Activated CD4-positive, CD25-positive, alpha-beta regulatory T cell treated with anti-CD3 and anti-CD28 coated beads, Interleukin-2, amount 50 U/mL, for 24 hours (primary cell): ENCODE measurements around the gene ATP12A.

ENCODE experiments used
- ATAC-seq, 2 donors: fragments of 150-1000 bp; cut with Tn5 transposase; one replicate each; pipeline ENCODE4 v1.10.0; 2021; ENCODE audit warnings: mild to moderate bottlenecking in 1 of 2, moderate library complexity in 1 of 2

The ATP12A gene

GRCh38 chr13:24680258-24680920, at the start of gene ATP12A:
TSS of gene ATP12A (plus strand) at chr13:24680408. CDS start at chr13:24680744, 336 bp downstream.
- peak; percentile 37 to 58 for ATAC-seq

- ATAC-seq: peak in 1 of 2 donors; percentile 6
Observed at GRCh38 chr13:24630851-24631620, 49.2 kb upstream of the ATP12A start.

GRCh38 chr13:24631922-24632321, 48.3 kb upstream of the ATP12A start:
- ATAC-seq: no peak

GRCh38 chr13:24632382-24633121, 47.7 kb upstream of the ATP12A start:
- no peak for ATAC-seq

GRCh38 chr13:24636776-24637175, 43.4 kb upstream of the ATP12A start:
- no peak for ATAC-seq

- no peak for ATAC-seq
Observed at GRCh38 chr13:24638096-24638495, 42.1 kb upstream of the ATP12A start.

- ATAC-seq: no peak
Observed at GRCh38 chr13:24640752-24641151, 39.5 kb upstream of the ATP12A start.

- peak in 1 of 2 donors; percentile 49 for ATAC-seq
Observed at GRCh38 chr13:24642219-24642618, 38.0 kb upstream of the ATP12A start.

- ATAC-seq: no peak
Observed at GRCh38 chr13:24644036-24644435, 36.2 kb upstream of the ATP12A start.

GRCh38 chr13:24648271-24648670, 31.9 kb upstream of the ATP12A start:
- no peak for ATAC-seq

GRCh38 chr13:24648983-24649687, 31.1 kb upstream of the ATP12A start:
- ATAC-seq: peak; percentile 81 to 97

GRCh38 chr13:24649688-24650043, 30.5 kb upstream of the ATP12A start:
- ATAC-seq: peak in 1 of 2 donors; percentile 15

GRCh38 chr13:24650161-24650560, 30.0 kb upstream of the ATP12A start:
- no peak for ATAC-seq

- ATAC-seq: no peak
Observed at GRCh38 chr13:24651718-24652345, 28.4 kb upstream of the ATP12A start.

- ATAC-seq: no peak
Observed at GRCh38 chr13:24652359-24652758, 27.8 kb upstream of the ATP12A start.

- ATAC-seq: no peak
Observed at GRCh38 chr13:24654741-24655140, 25.5 kb upstream of the ATP12A start.

GRCh38 chr13:24659239-24659638, 21.0 kb upstream of the ATP12A start:
- ATAC-seq: no peak

- ATAC-seq: no peak
Observed at GRCh38 chr13:24660023-24660741, 20.0 kb upstream of the ATP12A start.

- ATAC-seq: peak in 1 of 2 donors; percentile 27
Observed at GRCh38 chr13:24661713-24662112, 18.5 kb upstream of the ATP12A start.

- ATAC-seq: no peak
Observed at GRCh38 chr13:24662195-24663088, 17.8 kb upstream of the ATP12A start.

GRCh38 chr13:24663089-24663395, 17.2 kb upstream of the ATP12A start:
- ATAC-seq: no peak
